G401 (cell line): ENCODE measurements around the gene CA6. TPM values are rescaled to one million over a fixed set of nuclear protein-coding genes. Genes with fewer than 3 reads are reported as not detected.
"Not testable (repeated sequence)": the region's sequence is repeated elsewhere in the genome, so short reads cannot be mapped to it uniquely, and the experiment has no call there.

Experiments
- DNase-seq: peaks from one replicate; pipeline ENCODE4 v3.0.0-alpha.2; 2015; ENCODE audit warnings: low spot score
- in situ Hi-C: cut with HindIII; loops from 2 replicates; pipeline ENCODE4 v1.10.0; 2016; ENCODE audit warnings: low sequenced_read_pairs, mixed read lengths
- total RNA-seq: library from RNA; depleted of rRNA; stranded (reverse); fragments of >200 nt; shearing (Covaris generic); gene quantifications from 2 replicates; pipeline ENCODE4 v1.2.3, GENCODE V29; 2014; rRNA removed

Gene CA6
- total RNA-seq: not detected in 2 replicates

GRCh38 chr1:8945568-8945967 lies at the start of gene CA6:
Gene CA6 (plus strand): TSS chr1:8945868. CDS start chr1:8945887, 19 bp downstream.
- in situ Hi-C loops: no loop called here
- no peak for DNase-seq

GRCh38 chr1:8896775-8897174 lies 48.9 kb upstream of the CA6 start:
- in situ Hi-C loops, DNase-seq: not testable (repeated sequence)

DNA sequence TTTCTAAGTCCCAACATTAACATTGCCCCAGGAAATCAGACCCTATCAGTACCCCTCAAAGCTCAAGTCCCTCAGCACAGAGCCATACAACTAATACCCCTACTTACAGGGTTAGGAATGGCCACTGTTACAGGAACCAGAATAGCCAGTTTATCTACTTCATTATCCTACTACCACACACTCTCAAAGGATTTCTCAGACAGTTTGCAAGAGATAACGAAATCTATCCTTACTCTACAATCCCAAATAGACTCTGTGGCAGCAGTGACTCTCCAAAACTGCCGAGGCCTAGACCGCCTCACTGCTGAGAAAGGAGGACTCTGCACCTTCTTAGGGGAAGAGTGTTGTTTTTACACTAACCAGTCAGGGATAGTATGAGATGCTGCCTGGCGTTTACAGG lies 48.2 kb upstream of the CA6 start:
- in situ Hi-C loops, DNase-seq: not testable (repeated sequence)

GRCh38 chr1:8898418-8898817 lies 47.2 kb upstream of the CA6 start:
- DNase-seq, in situ Hi-C loops: not testable (repeated sequence)

GRCh38 chr1:8899046-8899445 lies 46.6 kb upstream of the CA6 start:
- no peak for DNase-seq
- in situ Hi-C loops: no loop called here

- in situ Hi-C loops, DNase-seq: not testable (repeated sequence)
Measured at GRCh38 chr1:8900684-8901083, 45.0 kb upstream of the CA6 start.

DNA sequence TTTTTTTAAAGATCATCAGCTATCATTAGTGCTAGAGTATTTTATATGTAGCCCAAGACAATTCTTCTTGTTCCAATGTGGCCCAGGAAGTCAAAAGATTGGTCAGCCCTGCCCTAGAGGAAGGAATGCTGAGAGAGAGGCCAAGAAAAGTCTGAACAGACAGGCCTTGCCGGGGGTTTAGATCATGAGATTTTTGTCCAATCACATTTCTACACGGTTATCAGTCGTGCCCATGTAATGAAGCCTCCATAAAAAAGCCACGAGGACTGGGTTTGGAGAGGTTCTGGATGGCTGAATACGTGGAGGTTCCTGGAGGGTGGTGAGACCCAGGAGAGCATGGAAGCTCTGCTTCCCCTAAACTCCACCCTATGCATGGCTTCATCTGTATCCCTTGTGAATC lies 42.9 kb upstream of the CA6 start:
- DNase-seq: no peak
- in situ Hi-C loops: no loop called here

- DNase-seq: no peak
- in situ Hi-C loops: no loop called here
Measured at GRCh38 chr1:8903410-8903809, 42.3 kb upstream of the CA6 start.

DNA sequence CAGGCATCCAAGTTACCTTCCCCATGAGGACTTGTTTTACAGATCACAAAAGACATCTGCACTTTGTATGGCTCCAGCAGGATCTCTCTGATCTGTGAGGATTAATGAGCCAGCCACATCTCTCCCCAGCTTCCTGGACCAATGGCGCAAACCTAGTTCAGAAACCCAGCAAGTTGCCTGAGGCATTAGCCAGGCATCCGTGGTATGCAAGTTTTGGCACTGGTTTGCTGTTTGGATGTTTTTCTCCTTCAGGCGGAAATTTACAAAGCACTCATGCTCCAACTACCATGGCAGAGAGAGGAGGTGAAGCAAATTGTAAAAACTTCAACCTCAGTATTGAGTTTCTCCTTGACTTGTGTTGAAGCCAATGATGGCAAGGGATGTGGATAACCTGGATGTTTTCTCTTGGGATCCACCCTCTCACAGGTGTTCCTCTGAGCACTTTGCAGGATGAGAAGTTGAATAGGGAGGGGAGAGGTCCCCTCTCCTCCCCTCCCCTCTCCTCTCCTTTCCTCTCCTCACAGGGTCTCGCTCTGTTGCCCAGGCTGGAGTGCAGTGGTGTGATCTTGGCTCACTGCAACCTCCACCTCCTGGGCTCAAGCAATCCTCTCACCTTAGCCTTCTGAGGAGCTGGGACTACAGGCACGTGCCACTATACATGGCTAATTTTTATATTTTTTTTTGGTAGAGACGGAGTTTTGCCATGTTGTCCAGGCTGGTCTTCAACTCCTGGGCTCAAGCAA lies 41.6 kb upstream of the CA6 start:
- in situ Hi-C loops: no loop called here

GRCh38 chr1:8905582-8906191 lies 40.0 kb upstream of the CA6 start:
- DNase-seq: no peak
- in situ Hi-C loops: no loop called here

More for the DNA sequence above, 41.6 kb upstream of the CA6 start:
- DNase-seq: no peak

GRCh38 chr1:8908388-8909151 lies 37.1 kb upstream of the CA6 start:
- DNase-seq: no peak
- in situ Hi-C loops: no loop called here

DNA sequence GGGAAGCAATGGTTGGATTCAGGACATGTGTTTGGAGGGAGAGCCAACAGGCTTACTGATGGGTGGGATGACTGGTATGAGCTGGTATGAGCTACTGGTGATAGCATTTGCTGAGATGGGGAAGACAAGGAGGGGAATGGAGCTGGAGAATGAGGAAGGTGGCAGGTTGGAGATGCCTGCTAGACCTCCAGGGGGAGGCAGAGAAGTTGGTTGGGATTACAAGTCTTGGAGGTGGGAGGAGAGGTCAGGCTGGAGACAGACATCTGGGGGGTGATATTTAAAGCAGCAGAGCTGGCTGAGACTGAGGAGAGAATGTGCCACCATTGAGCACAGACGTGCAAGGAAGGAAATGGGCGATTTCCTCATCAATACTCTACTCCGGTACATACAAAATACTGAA lies 35.3 kb upstream of the CA6 start:
- in situ Hi-C loops: no loop called here

DNA sequence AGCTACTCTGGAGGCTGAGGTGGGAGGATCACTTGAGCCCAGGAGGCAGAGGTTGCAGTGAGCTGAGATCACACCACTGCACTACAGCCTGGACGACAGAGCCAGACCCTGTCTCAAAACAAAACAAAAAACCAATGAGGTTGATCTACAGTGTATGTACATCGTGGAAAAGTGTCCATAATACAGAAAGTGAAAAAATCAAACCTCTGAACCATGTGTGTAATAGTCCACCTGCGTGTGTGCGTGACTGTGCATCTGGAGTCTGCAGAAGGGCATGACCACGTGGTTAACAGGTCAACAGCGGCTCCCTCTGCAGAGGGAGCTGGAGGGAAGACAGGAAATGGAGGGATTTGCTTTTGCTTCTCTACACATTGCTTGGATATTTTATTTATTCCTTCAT lies 34.8 kb upstream of the CA6 start:
- DNase-seq: no peak
- in situ Hi-C loops: no loop called here

More for the DNA sequence above, 35.3 kb upstream of the CA6 start:
- no peak for DNase-seq

- in situ Hi-C loops: no loop called here
Measured at GRCh38 chr1:8911416-8912309, 34.0 kb upstream of the CA6 start.

GRCh38 chr1:8913457-8913856 lies 32.2 kb upstream of the CA6 start:
- in situ Hi-C loops: no loop called here

More at GRCh38 chr1:8911416-8912309, 34.0 kb upstream of the CA6 start:
- no peak for DNase-seq

DNA sequence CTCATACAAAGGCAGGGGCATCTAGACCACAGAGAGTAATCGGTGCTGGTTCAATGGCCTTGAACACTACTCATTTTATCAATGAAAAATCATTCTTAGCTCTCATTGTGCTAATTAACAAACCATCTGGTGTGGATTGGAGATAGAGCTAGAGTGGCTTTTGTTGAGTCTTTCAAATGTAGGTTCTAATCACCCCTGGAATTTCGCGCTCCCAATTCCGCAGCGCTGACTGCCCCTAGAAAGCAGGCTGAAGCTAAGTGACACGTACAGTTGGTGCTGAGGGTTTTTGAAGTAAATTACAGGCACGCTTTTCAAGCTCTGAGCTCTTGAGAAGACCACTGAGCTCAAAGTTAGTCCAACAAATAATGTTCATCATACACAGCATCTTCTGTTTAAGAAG lies 31.2 kb upstream of the CA6 start:
- DNase-seq: no peak
- in situ Hi-C loops: no loop called here

More at GRCh38 chr1:8913457-8913856, 32.2 kb upstream of the CA6 start:
- no peak for DNase-seq

DNA sequence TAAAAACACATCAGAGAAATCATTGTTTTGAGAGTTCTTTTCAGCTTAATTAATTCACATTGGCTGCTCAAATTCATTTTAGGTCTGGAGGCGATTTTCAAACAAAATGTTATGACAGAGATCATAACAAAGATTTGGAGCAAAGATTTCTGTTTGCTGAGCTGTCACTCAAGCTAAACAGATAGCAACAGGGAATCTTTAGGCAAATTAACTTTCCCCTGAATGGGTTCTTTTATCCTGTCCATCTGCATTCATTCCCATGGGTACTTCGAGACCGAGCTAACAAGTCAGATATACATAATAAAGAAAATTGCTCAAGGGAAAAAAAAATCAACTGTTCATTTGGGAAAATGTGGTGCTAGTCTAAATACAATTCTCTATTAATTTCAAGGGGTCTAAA lies 30.2 kb upstream of the CA6 start:
- in situ Hi-C loops: no loop called here
- DNase-seq: peak; percentile 6

- in situ Hi-C loops, DNase-seq: not testable (repeated sequence)
Measured at GRCh38 chr1:8917536-8917935, 28.1 kb upstream of the CA6 start.

DNA sequence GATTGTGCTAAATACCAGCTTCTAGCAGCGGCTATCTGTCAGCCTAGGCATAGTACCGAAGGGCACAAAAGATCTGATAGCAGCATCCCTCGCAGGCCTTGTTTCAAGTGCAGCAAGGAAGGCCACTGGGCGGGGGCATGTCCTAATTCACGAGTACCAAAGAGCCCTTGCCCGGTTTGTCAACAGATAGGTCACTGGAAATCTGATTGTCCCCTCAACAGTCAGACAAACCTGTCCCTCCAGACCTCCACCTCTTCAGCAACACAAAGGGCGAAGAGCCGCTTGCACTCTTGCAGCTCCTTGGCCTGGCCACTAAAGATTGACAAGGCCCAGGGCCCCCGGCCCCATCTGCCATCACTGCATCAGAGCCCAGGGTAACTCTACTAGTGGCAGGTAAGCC lies 22.7 kb upstream of the CA6 start:
- DNase-seq: no peak
- in situ Hi-C loops: no loop called here
